Measurements from ENCODE around the gene C4orf50.

C4orf50 gene

GRCh38 chr4:5884796-5885195, 133.4 kb downstream of the C4orf50 start:
- H3K4me1 ChIP-seq (ENCODE audit: insufficient read depth, low read length), result no peaks in the 10 kb centered on the region
- H3K4me3 ChIP-seq (ENCODE audit: low read depth in 1 of 2, low read length in 2 of 2), result no peak overlapping the region
- H2AFZ ChIP-seq (ENCODE audit: low read depth, low read length), result no peak overlapping the region
- TF ChIP-seq CTCF (IDR thresholded peaks at IDR 0.05; ENCODE audit: borderline replicate concordance, extremely low read depth, low read length, poor library complexity, severe bottlenecking) (no peak), EZH2 (IDR thresholded peaks at IDR 0.05; ENCODE audit: borderline replicate concordance, low read depth, low read length, severe bottlenecking) (no peak)
- H4K20me1 ChIP-seq (ENCODE audit: insufficient read depth, low read length), result no peaks in the 10 kb centered on the region
- no peaks in the 10 kb centered on the region for H3K9me3 ChIP-seq (ENCODE audit: insufficient read depth, low read length, severe bottlenecking)
- H3K79me2 ChIP-seq (ENCODE audit: insufficient read depth, low read length), result no peaks in the 10 kb centered on the region
- no peak overlapping the region for H3K27ac ChIP-seq (ENCODE audit: low read length)
- no peak for ATAC-seq (ENCODE audit: insufficient read depth, low read depth)
- no peak overlapping the region for H3K9ac ChIP-seq (ENCODE audit: low read depth, low read length)
- no peaks in the 10 kb centered on the region for H3K36me3 ChIP-seq (ENCODE audit: insufficient read depth, low read length)
- no peaks in the 10 kb centered on the region for H3K27me3 ChIP-seq (ENCODE audit: insufficient read depth, low read length, poor library complexity)
- no peak for DNase-seq
- H3K4me2 ChIP-seq (ENCODE audit: insufficient read depth, low read length), result no peak overlapping the region

GRCh38 chr4:5883916-5884315, 134.3 kb downstream of the C4orf50 start:
- Histone ChIP-seq H2AFZ (ENCODE audit: low read depth, low read length) (no peak overlapping the region), H3K9me3 (ENCODE audit: insufficient read depth, low read length, severe bottlenecking) (no peaks in the 10 kb centered on the region), H3K27ac (ENCODE audit: low read length) (no peak overlapping the region), H3K36me3 (ENCODE audit: insufficient read depth, low read length) (no peaks in the 10 kb centered on the region), H4K20me1 (ENCODE audit: insufficient read depth, low read length) (no peaks in the 10 kb centered on the region), H3K79me2 (ENCODE audit: insufficient read depth, low read length) (no peaks in the 10 kb centered on the region), H3K27me3 (ENCODE audit: insufficient read depth, low read length, poor library complexity) (no peaks in the 10 kb centered on the region), H3K9ac (ENCODE audit: low read depth, low read length) (no peak overlapping the region), H3K4me2 (ENCODE audit: insufficient read depth, low read length) (no peak overlapping the region), H3K4me1 (ENCODE audit: insufficient read depth, low read length) (no peaks in the 10 kb centered on the region), H3K4me3 (ENCODE audit: low read depth in 1 of 2, low read length in 2 of 2) (no peak overlapping the region)
- no peak for ATAC-seq (ENCODE audit: insufficient read depth, low read depth)
- no peak for DNase-seq
- TF ChIP-seq CTCF (IDR thresholded peaks at IDR 0.05; ENCODE audit: borderline replicate concordance, extremely low read depth, low read length, poor library complexity, severe bottlenecking) (no peak), EZH2 (IDR thresholded peaks at IDR 0.05; ENCODE audit: borderline replicate concordance, low read depth, low read length, severe bottlenecking) (no peak)

- Histone ChIP-seq H2AFZ (ENCODE audit: low read depth, low read length) (no peak overlapping the region), H3K79me2 (ENCODE audit: insufficient read depth, low read length) (no peaks in the 10 kb centered on the region), H3K9me3 (ENCODE audit: insufficient read depth, low read length, severe bottlenecking) (no peaks in the 10 kb centered on the region), H3K36me3 (ENCODE audit: insufficient read depth, low read length) (no peaks in the 10 kb centered on the region), H3K4me2 (ENCODE audit: insufficient read depth, low read length) (no peak overlapping the region), H3K27ac (ENCODE audit: low read length) (no peak overlapping the region), H3K27me3 (ENCODE audit: insufficient read depth, low read length, poor library complexity) (no peaks in the 10 kb centered on the region), H3K9ac (ENCODE audit: low read depth, low read length) (no peak overlapping the region), H3K4me3 (ENCODE audit: low read depth in 1 of 2, low read length in 2 of 2) (no peak overlapping the region), H3K4me1 (ENCODE audit: insufficient read depth, low read length) (no peaks in the 10 kb centered on the region), H4K20me1 (ENCODE audit: insufficient read depth, low read length) (no peaks in the 10 kb centered on the region)
- DNase-seq, result no peak
- no peak for ATAC-seq (ENCODE audit: insufficient read depth, low read depth)
- TF ChIP-seq CTCF (IDR thresholded peaks at IDR 0.05; ENCODE audit: borderline replicate concordance, extremely low read depth, low read length, poor library complexity, severe bottlenecking) (no peak), EZH2 (IDR thresholded peaks at IDR 0.05; ENCODE audit: borderline replicate concordance, low read depth, low read length, severe bottlenecking) (no peak)
Observed at GRCh38 chr4:5882947-5883346, 135.3 kb downstream of the C4orf50 start.

GRCh38 chr4:5881340-5881739, 136.9 kb downstream of the C4orf50 start:
- H3K9ac ChIP-seq (ENCODE audit: low read depth, low read length), result no peak overlapping the region
- no peak overlapping the region for H2AFZ ChIP-seq (ENCODE audit: low read depth, low read length)
- no peaks in the 10 kb centered on the region for H3K27me3 ChIP-seq (ENCODE audit: insufficient read depth, low read length, poor library complexity)
- H4K20me1 ChIP-seq (ENCODE audit: insufficient read depth, low read length), result no peaks in the 10 kb centered on the region
- DNase-seq, result no peak
- TF ChIP-seq CTCF (IDR thresholded peaks at IDR 0.05; ENCODE audit: borderline replicate concordance, extremely low read depth, low read length, poor library complexity, severe bottlenecking) (no peak), EZH2 (IDR thresholded peaks at IDR 0.05; ENCODE audit: borderline replicate concordance, low read depth, low read length, severe bottlenecking) (no peak)
- H3K27ac ChIP-seq (ENCODE audit: low read length), result no peak overlapping the region
- H3K4me2 ChIP-seq (ENCODE audit: insufficient read depth, low read length), result no peak overlapping the region
- H3K79me2 ChIP-seq (ENCODE audit: insufficient read depth, low read length), result no peaks in the 10 kb centered on the region
- no peak for ATAC-seq (ENCODE audit: insufficient read depth, low read depth)
- no peak overlapping the region for H3K4me3 ChIP-seq (ENCODE audit: low read depth in 1 of 2, low read length in 2 of 2)
- H3K9me3 ChIP-seq (ENCODE audit: insufficient read depth, low read length, severe bottlenecking), result no peaks in the 10 kb centered on the region
- no peaks in the 10 kb centered on the region for H3K4me1 ChIP-seq (ENCODE audit: insufficient read depth, low read length)
- H3K36me3 ChIP-seq (ENCODE audit: insufficient read depth, low read length), result no peaks in the 10 kb centered on the region

All from DND-41 (cell line).